Lung (tissue), 12 donors: Measurements from ENCODE around the gene CDH4. TPM values are rescaled to one million over a fixed set of nuclear protein-coding genes. Genes with fewer than 3 reads are reported as not detected.

Source experiments
- ATAC-seq: fragments of 200-7000 bp; cut with Tn5 transposase; one replicate; pipeline ENCODE4 v1.9.1; 2020; ENCODE audit warnings: moderate number of reproducible peaks; ENCODE audit not compliant: insufficient read depth, low FRiP score
- DNase-seq, 3 donors: peaks; one replicate each; pipeline ENCODE4 v3.0.0-alpha.2; 2013 to 2017
- H3K27ac ChIP-seq, 2 donors: one replicate each; pipeline ENCODE4 v1.5.1; 2013; ENCODE audit warnings: mild to moderate bottlenecking in 2 of 2, moderate library complexity in 2 of 2, control low read depth in 1 of 2, inconsistent platforms in 1 of 2, low read depth in 1 of 2, low read length in 1 of 2
- H3K27me3 ChIP-seq, 3 donors: one replicate each; pipeline ENCODE4 v1.5.1; 2013; ENCODE audit warnings: low read length in 2 of 3; ENCODE audit not compliant: control insufficient read depth in 3 of 3, insufficient read depth in 3 of 3
- H3K36me3 ChIP-seq, 4 donors: one replicate each; pipeline ENCODE4 v1.5.1; 2013; ENCODE audit warnings: low read length in 4 of 4, mild to moderate bottlenecking in 1 of 4, moderate library complexity in 1 of 4; ENCODE audit not compliant: control insufficient read depth in 4 of 4, insufficient read depth in 4 of 4
- H3K4me1 ChIP-seq, 5 donors: one replicate each; pipeline ENCODE4 v1.5.1; 2013; ENCODE audit warnings: low read length in 5 of 5, mild to moderate bottlenecking in 2 of 5, moderate library complexity in 1 of 5; ENCODE audit not compliant: control insufficient read depth in 5 of 5, insufficient read depth in 5 of 5
- H3K4me3 ChIP-seq: one replicate; pipeline ENCODE4 v1.5.1; 2013; ENCODE audit warnings: mild to moderate bottlenecking, control low read depth, moderate library complexity
- H3K9ac ChIP-seq, 2 donors: one replicate each; pipeline ENCODE4 v1.5.1; 2013; ENCODE audit warnings: low read length in 2 of 2, control low read depth in 1 of 2; ENCODE audit not compliant: insufficient read depth in 1 of 2
- H3K9me3 ChIP-seq, 4 donors: one replicate each; pipeline ENCODE4 v1.5.1; 2013; ENCODE audit warnings: low read length in 3 of 4, mild to moderate bottlenecking in 1 of 4, moderate library complexity in 1 of 4; ENCODE audit not compliant: control insufficient read depth in 4 of 4, insufficient read depth in 3 of 4
- CTCF ChIP-seq: IDR thresholded peaks from 2 replicates; pipeline ENCODE4 v1.5.1; 2012; ENCODE audit warnings: mild to moderate bottlenecking; ENCODE audit errors: control extremely low read depth, extremely low read depth
- WGBS, 2 donors: extraction: QIAGEN DNeasy Blood & Tissue Kit; methylation state at CpG; one replicate each; pipeline ENCODE4 v1.1.7; 2013; 5-methylcytosine and 5-hydroxymethylcytosine counted together
- polyA plus RNA-seq, 2 donors: library from polyadenylated mRNA; stranded (reverse); fragments of 200-250 nt; gene quantifications; one replicate each; pipeline ENCODE4 v1.2.1, GENCODE V29; 2013
- total RNA-seq, 2 donors: library from RNA; depleted of rRNA in 1 of 2; stranded (reverse); fragments of >200 nt in 1 of 2; gene quantifications; one replicate each; pipeline ENCODE4 v1.2.1, GENCODE V29; 2014 to 2021
- donor health status: control.
- donor health status: control.
- donor health status: Bipolar disorder and iron deficiency.
- donor health status: healthy.
- donor health status: DM: yes; HTN: yes; CAD: no.

CDH4 gene
- total and polyA plus RNA-seq, 4 donors, result 0.10 to 2.1 (median 0.34) TPM

- DNase-seq (no peak), ATAC-seq (no peak)
- H3K4me3 ChIP-seq, result no peak overlapping the region
- no peaks in the 10 kb centered on the region for H3K36me3 ChIP-seq
- WGBS, 2 donors, result 75 to 85% methylated on average over 27 of the region's 27 CpGs
- H3K27me3 ChIP-seq, result peaks cover 0 to 16% (median 0%) of the 10 kb centered on the region in 3 donors
- H3K9me3 ChIP-seq, result no peaks in the 10 kb centered on the region
- peaks cover 0 to 9% (median 0%) of the 10 kb centered on the region in 5 donors for H3K4me1 ChIP-seq
- no peak for TF ChIP-seq CTCF
- H3K27ac ChIP-seq, result no peak overlapping the region
- no peak overlapping the region for H3K9ac ChIP-seq
Observed at GRCh38 chr20:61902221-61902869, 650.3 kb downstream of the CDH4 start.

- H3K4me3 ChIP-seq, result no peak overlapping the region
- no peak for DNase-seq
- no peak for TF ChIP-seq CTCF
- no peaks in the 10 kb centered on the region for H3K9me3 ChIP-seq
- 76 to 85% methylated on average over 26 of the region's 26 CpGs for WGBS, 2 donors
- no peak overlapping the region for H3K9ac ChIP-seq
- H3K4me1 ChIP-seq, result peaks cover 0 to 9% (median 0%) of the 10 kb centered on the region in 5 donors
- peaks cover 0 to 16% (median 0%) of the 10 kb centered on the region in 3 donors for H3K27me3 ChIP-seq
- no peaks in the 10 kb centered on the region for H3K36me3 ChIP-seq
- H3K27ac ChIP-seq, result no peak overlapping the region
- no peak for ATAC-seq
Observed at GRCh38 chr20:61903575-61904340, 651.7 kb downstream of the CDH4 start.

- peaks cover 0 to 9% (median 0%) of the 10 kb centered on the region in 5 donors for H3K4me1 ChIP-seq
- no peaks in the 10 kb centered on the region for H3K36me3 ChIP-seq
- 81 to 86% methylated on average over 14 of the region's 14 CpGs for WGBS, 2 donors
- H3K4me3 ChIP-seq, result no peak overlapping the region
- no peak overlapping the region for H3K27ac ChIP-seq
- ATAC-seq (no peak), DNase-seq (no peak)
- H3K9ac ChIP-seq, result no peak overlapping the region
- no peak for TF ChIP-seq CTCF
- H3K27me3 ChIP-seq, result peaks cover 0 to 16% (median 0%) of the 10 kb centered on the region in 3 donors
- H3K9me3 ChIP-seq, result no peaks in the 10 kb centered on the region
Observed at GRCh38 chr20:61904456-61904855, 652.4 kb downstream of the CDH4 start.
